HUES6 (cell line): ENCODE measurements around the gene SARNP.

Experiments used
- H3K27ac ChIP-seq: 2 replicates; pipeline ENCODE4 v1.7.0; 2013; ENCODE audit warnings: low read depth, mild to moderate bottlenecking, low read length, inconsistent platforms
- H3K27me3 ChIP-seq: 2 replicates; pipeline ENCODE4 v1.6.1; 2013; ENCODE audit warnings: low read length; ENCODE audit not compliant: control insufficient read depth, insufficient read depth
- H3K36me3 ChIP-seq: 2 replicates; pipeline ENCODE4 v1.6.1; 2013; ENCODE audit warnings: low read length; ENCODE audit not compliant: control insufficient read depth, insufficient read depth
- H3K4me1 ChIP-seq: 2 replicates; pipeline ENCODE4 v1.6.1; 2013; ENCODE audit warnings: low read length; ENCODE audit not compliant: control insufficient read depth, insufficient read depth
- H3K4me3 ChIP-seq: 2 replicates; pipeline ENCODE4 v1.5.1; 2013; ENCODE audit warnings: low read depth, low read length
- H3K9ac ChIP-seq: one replicate; pipeline ENCODE4 v1.6.1; 2013; ENCODE audit warnings: mild to moderate bottlenecking, low read length
- H3K9me3 ChIP-seq: 2 replicates; pipeline ENCODE4 v1.6.1; 2013; ENCODE audit warnings: low read depth, low read length; ENCODE audit not compliant: control insufficient read depth, insufficient read depth

Gene SARNP

GRCh38 chr12:55741931-55742680, 75.4 kb downstream of the SARNP start:
- Histone ChIP-seq H3K4me3 (peak overlapping the region; percentile 56), H3K36me3 (no peaks in the 10 kb centered on the region), H3K9me3 (no peaks in the 10 kb centered on the region), H3K9ac (peak overlapping the region; percentile 59), H3K27me3 (no peaks in the 10 kb centered on the region), H3K4me1 (peaks cover 35% of the 10 kb centered on the region), H3K27ac (no peak overlapping the region)

- no peak overlapping the region; the same call in 1 of the 2 replicates for H3K4me3 ChIP-seq
- no peaks in the 10 kb centered on the region for H3K27me3 ChIP-seq
- H3K27ac ChIP-seq, result no peak overlapping the region
- peaks cover 18% of the 10 kb centered on the region for H3K4me1 ChIP-seq
- H3K9me3 ChIP-seq, result no peaks in the 10 kb centered on the region
- H3K9ac ChIP-seq, result no peak overlapping the region
- no peaks in the 10 kb centered on the region for H3K36me3 ChIP-seq
Observed at GRCh38 chr12:55739025-55739378, 78.5 kb downstream of the SARNP start.

- 0 out of 2 replicates have a peak overlapping the region, but pooled peaks have one; percentile 4 for H3K27ac ChIP-seq
- no peaks in the 10 kb centered on the region for H3K36me3 ChIP-seq
- H3K9ac ChIP-seq, result peak overlapping the region; percentile 24
- H3K9me3 ChIP-seq, result no peaks in the 10 kb centered on the region
- peaks cover 18% of the 10 kb centered on the region for H3K4me1 ChIP-seq
- no peaks in the 10 kb centered on the region for H3K27me3 ChIP-seq
- peak overlapping the region; percentile 59 for H3K4me3 ChIP-seq
Observed at GRCh38 chr12:55738123-55739024, 79.2 kb downstream of the SARNP start.

GRCh38 chr12:55737581-55738122, 79.9 kb downstream of the SARNP start:
- H3K4me1 ChIP-seq, result peaks cover 18% of the 10 kb centered on the region
- no peaks in the 10 kb centered on the region for H3K36me3 ChIP-seq
- peak overlapping the region; percentile 24 for H3K9ac ChIP-seq
- H3K9me3 ChIP-seq, result no peaks in the 10 kb centered on the region
- peak overlapping the region; percentile 59 for H3K4me3 ChIP-seq
- H3K27me3 ChIP-seq, result no peaks in the 10 kb centered on the region
- 0 out of 2 replicates have a peak overlapping the region, but pooled peaks have one; percentile 4 for H3K27ac ChIP-seq

DNA sequence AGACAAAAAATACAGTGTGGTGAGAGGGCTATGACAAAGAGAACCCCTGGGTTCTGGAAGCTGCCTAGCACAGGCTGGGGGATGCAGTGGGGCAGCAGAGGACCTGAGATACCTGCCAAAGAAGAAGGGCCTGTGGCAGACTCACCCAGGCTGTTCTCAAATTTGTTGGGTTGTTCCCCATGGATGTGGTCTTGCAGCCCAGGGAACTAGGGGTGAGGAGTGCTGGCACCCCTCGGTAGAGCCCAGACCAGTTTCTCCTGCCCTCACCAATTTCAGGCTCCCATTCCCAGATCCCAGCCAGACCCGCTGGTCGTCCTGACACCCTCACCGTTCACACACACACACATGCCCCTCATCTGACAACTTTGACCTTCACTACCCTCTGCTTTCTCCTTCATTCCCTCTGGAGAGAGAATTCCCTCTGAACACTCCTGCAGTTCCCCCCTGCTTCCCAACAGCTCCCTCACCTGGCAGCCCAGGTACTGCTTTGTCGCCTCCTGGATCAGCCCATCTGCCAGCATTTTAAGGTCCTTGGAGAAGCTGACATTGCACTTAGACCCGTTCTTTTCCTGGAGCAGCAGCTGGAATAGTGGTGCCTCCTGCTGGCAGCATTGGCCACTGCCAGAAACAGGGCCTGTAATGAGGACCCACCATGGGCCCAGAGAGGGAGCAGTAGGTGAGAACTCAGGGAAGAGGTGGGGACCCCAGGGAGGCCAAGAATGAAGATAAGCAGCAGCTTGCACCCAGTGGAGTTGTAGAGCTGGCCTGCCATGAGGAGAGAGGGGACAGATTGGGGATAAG, 80.5 kb downstream of the SARNP start:
- H3K9me3 ChIP-seq, result no peaks in the 10 kb centered on the region
- no peak overlapping the region for H3K27ac ChIP-seq
- H3K4me3 ChIP-seq, result peak overlapping the region; percentile 59
- no peaks in the 10 kb centered on the region for H3K36me3 ChIP-seq
- H3K27me3 ChIP-seq, result no peaks in the 10 kb centered on the region
- no peak overlapping the region for H3K9ac ChIP-seq
- peaks cover 12% of the 10 kb centered on the region for H3K4me1 ChIP-seq

GRCh38 chr12:55736076-55736475, 81.4 kb downstream of the SARNP start:
- no peak overlapping the region for H3K4me3 ChIP-seq
- H3K27me3 ChIP-seq, result no peaks in the 10 kb centered on the region
- no peak overlapping the region for H3K9ac ChIP-seq
- H3K36me3 ChIP-seq, result no peaks in the 10 kb centered on the region
- peaks cover 9% of the 10 kb centered on the region; the same call in 1 of the 2 replicates for H3K4me1 ChIP-seq
- no peaks in the 10 kb centered on the region for H3K9me3 ChIP-seq
- no peak overlapping the region for H3K27ac ChIP-seq

- Histone ChIP-seq H3K9me3 (no peaks in the 10 kb centered on the region), H3K4me3 (no peak overlapping the region), H3K27me3 (no peaks in the 10 kb centered on the region), H3K4me1 (peaks cover 17% of the 10 kb centered on the region; the same call in 1 of the 2 replicates), H3K36me3 (no peaks in the 10 kb centered on the region), H3K9ac (no peak overlapping the region), H3K27ac (no peak overlapping the region)
Observed at GRCh38 chr12:55734595-55734994, 82.9 kb downstream of the SARNP start.

GRCh38 chr12:55733858-55734257, 83.7 kb downstream of the SARNP start:
- peaks cover 17% of the 10 kb centered on the region; the same call in 1 of the 2 replicates for H3K4me1 ChIP-seq
- no peaks in the 10 kb centered on the region for H3K36me3 ChIP-seq
- no peak overlapping the region for H3K9ac ChIP-seq
- no peaks in the 10 kb centered on the region for H3K27me3 ChIP-seq
- no peak overlapping the region for H3K4me3 ChIP-seq
- H3K27ac ChIP-seq, result no peak overlapping the region
- H3K9me3 ChIP-seq, result no peaks in the 10 kb centered on the region

DNA sequence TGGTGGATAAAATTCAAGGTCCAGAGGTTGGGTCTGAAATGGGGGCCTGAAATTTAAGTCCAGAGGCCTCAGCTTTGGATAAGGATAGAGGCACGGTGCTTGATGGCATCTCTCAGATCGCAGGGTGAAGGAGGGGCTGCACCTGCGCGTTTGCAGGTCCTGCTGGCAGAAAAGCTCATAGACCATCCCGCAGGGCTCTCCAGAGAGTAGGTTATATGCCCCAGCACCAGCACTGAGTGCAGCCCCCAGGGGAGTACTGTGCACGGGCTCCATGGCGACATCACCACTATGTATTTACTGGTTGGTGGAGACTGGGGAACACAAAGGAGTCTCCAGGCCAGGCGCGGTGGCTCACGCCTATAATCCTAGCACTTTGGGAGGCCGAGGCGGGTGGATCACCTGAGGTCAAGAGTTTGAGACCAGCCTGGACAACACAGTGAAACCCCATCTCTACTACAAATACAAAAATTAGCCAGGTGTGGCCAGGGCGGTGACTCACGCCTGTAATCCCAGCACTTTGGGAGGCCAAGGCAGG, 84.4 kb downstream of the SARNP start:
- Histone ChIP-seq H3K4me3 (no peak overlapping the region), H3K27ac (no peak overlapping the region), H3K9ac (no peak overlapping the region), H3K36me3 (no peaks in the 10 kb centered on the region), H3K4me1 (peaks cover 16% of the 10 kb centered on the region; the same call in 1 of the 2 replicates), H3K27me3 (no peaks in the 10 kb centered on the region), H3K9me3 (no peaks in the 10 kb centered on the region)

- Histone ChIP-seq H3K36me3 (peaks cover under 1% of the 10 kb centered on the region; the same call in 1 of the 2 replicates), H3K27me3 (no peaks in the 10 kb centered on the region), H3K4me3 (no peak overlapping the region), H3K9ac (no peak overlapping the region), H3K27ac (no peak overlapping the region), H3K4me1 (peaks cover 15% of the 10 kb centered on the region; the same call in 1 of the 2 replicates), H3K9me3 (no peaks in the 10 kb centered on the region)
Observed at GRCh38 chr12:55732288-55732687, 85.2 kb downstream of the SARNP start.
